ENCODE data around the gene DUS1L. TPM values are rescaled to one million over a fixed set of nuclear protein-coding genes. Genes with fewer than 3 reads are reported as not detected.

Gene DUS1L
- total RNA-seq (2022) = 132 and 146 TPM in 2 replicates
- Bru-seq, nascent RNA = percentile 59 among the genes with signal in this experiment
- BruChase-seq, experiment 1, labeled RNA remaining after a 6-hour chase = percentile 87 among the genes with signal in this experiment
- BruChase-seq, experiment 2, labeled RNA remaining after a 2-hour chase = percentile 83 among the genes with signal in this experiment
- long read RNA-seq, partial matches to known transcripts = 28 of 209 reads
- long read RNA-seq, other reads (novel, unspliced or antisense) = 178 of 209 reads

DNA sequence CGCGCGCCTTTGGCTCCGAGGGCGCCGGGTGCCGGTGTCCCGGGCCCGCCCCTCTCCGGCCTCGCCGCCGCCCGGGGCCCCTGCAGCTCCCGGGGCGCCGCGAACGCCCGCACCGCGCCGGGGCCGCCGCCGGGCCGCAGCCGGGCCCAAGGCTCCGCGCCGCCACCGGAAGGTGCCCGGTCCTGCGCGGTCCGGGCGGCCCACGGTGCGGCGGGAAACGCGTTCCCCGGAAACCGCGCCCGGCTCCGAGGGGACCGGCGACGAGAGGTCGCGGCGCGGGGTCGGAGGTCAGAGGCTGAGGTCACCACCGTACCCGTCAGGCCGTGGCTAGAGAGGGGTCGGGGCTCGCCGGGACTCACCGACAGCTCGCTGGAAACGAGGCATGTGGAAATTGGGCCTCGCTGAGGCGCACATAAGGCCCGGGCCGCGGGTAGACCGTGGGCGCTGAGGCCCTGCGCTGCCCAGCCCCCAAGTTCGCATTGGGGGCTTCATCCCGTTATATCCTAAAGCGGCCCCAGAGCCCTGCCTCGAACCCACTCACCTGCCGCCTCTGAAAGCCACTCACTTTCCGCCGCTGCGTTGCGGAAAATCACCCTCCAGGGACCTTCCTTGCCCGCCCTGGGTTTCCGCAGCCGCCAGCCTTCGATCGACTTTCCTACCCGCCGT lies at the start of gene DUS1L:
DUS1L (minus strand) TSS at position 167 of the 666 bp plus-strand sequence. CDS start 745 bp downstream, outside the sequence.
- TF ChIP-seq, protein P1, sequence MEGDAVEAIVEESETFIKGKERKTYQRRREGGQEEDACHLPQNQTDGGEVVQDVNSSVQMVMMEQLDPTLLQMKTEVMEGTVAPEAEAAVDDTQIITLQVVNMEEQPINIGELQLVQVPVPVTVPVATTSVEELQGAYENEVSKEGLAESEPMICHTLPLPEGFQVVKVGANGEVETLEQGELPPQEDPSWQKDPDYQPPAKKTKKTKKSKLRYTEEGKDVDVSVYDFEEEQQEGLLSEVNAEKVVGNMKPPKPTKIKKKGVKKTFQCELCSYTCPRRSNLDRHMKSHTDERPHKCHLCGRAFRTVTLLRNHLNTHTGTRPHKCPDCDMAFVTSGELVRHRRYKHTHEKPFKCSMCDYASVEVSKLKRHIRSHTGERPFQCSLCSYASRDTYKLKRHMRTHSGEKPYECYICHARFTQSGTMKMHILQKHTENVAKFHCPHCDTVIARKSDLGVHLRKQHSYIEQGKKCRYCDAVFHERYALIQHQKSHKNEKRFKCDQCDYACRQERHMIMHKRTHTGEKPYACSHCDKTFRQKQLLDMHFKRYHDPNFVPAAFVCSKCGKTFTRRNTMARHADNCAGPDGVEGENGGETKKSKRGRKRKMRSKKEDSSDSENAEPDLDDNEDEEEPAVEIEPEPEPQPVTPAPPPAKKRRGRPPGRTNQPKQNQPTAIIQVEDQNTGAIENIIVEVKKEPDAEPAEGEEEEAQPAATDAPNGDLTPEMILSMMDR (IDR thresholded peaks at IDR 0.05; ENCODE audit: unreplicated experiment) = no peak
- H3K9me3 Mint-ChIP-seq (ENCODE audit: low read depth, unreplicated experiment) = no peaks in the 10 kb centered on the region
- H3K36me3 Mint-ChIP-seq (ENCODE audit: insufficient read depth, unreplicated experiment) = peaks cover 35% of the 10 kb centered on the region
- no TSS peak for BruUV-seq (replicated peaks)
- CTCF ChIA-PET = interaction anchor here (0.6 kb wide), 1 partner anchor 178 kb away, joined by 3 read pairs; no protein-coding TSS in a partner anchor
- peak within 1 kb of the TSS; percentile 56 for H3K27ac Mint-ChIP-seq (ENCODE audit: unreplicated experiment)
- peak within 1 kb of the TSS; percentile 74 for H3K4me3 Mint-ChIP-seq (ENCODE audit: low read depth, unreplicated experiment)
- no peaks in the 10 kb centered on the region for H3K4me1 Mint-ChIP-seq (ENCODE audit: low read depth, unreplicated experiment)
- H3K27me3 Mint-ChIP-seq (ENCODE audit: unreplicated experiment) = no peaks in the 10 kb centered on the region
- intact Hi-C loops (cut with micrococcal nuclease; ENCODE audit: unreplicated experiment) = no loop called here
- DNase-seq = peak; percentile 71

DNA sequence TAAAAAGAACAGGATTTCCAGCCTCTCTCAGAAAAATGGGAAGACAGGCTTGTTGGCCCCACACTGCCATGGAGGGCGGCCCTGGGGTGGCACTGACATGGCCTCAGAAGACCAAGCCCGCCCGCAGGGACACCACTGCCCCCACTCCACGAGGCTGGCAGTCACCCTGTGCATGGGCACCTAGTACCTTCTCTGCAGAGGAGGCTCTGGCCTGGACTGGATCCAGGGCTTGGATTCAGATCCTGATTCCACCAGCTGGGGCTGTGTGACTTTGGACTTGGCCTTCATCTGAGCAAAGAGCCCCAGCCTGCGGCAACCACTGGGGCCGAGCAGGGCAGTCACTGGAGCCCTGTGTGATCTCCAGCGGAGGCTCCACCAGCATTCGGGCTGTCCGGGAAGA lies 49.3 kb upstream of the DUS1L start:
- BruUV-seq (replicated peaks) = no TSS peak
- Mint-ChIP-seq H3K36me3 (ENCODE audit: insufficient read depth, unreplicated experiment) (peaks cover 6% of the 10 kb centered on the region), H3K9me3 (ENCODE audit: low read depth, unreplicated experiment) (no peaks in the 10 kb centered on the region), H3K4me1 (ENCODE audit: low read depth, unreplicated experiment) (peaks cover 7% of the 10 kb centered on the region), H3K27me3 (ENCODE audit: unreplicated experiment) (no peaks in the 10 kb centered on the region), H3K27ac (ENCODE audit: unreplicated experiment) (no peak overlapping the region), H3K4me3 (ENCODE audit: low read depth, unreplicated experiment) (no peak overlapping the region)
- no peak for DNase-seq
- CTCF ChIA-PET = no interaction called here
- TF ChIP-seq, protein P1 (IDR thresholded peaks at IDR 0.05; ENCODE audit: unreplicated experiment) = no peak
- intact Hi-C loops (cut with micrococcal nuclease; ENCODE audit: unreplicated experiment) = no loop called here

DNA sequence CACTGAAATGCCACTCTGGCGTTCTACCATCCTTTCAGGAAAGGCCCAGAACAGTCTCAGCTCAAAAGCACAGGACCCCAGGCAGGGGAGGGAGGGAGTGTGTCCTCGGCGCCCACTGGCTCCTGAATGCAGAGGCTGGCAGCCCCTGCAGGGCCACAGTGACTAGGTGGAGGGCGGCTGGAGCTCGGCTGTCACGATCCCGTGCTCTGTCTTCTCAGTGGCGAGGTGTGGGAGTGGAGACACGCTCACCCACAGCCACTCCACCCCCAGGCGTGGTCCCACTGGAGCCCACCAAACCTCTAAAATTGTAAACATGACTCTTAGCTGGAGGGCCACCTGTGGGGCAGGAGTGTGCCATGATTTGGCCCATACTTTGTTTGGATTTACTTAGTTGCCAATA lies 48.8 kb upstream of the DUS1L start:
- Mint-ChIP-seq H3K4me1 (ENCODE audit: low read depth, unreplicated experiment) (peaks cover 7% of the 10 kb centered on the region), H3K9me3 (ENCODE audit: low read depth, unreplicated experiment) (no peaks in the 10 kb centered on the region)

DNA sequence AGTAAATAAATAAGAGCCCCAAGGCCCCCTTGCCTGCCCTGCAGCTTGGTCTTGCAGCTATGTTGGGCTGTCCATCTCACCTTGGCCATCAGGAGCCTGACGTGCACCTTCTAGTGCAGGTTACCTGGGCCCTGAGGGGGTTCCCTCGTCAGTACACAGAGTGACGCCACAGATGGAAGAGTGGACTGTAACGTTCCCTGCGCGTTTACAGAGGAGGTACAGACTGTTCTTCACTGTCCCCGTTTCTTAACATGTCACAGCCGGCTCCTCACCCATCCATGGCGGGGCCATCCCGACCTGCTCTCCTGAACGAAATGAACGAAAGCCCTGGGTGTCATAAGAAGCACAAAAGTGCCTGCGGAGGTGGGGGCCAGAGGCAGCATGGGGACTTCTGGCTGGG lies 48.3 kb upstream of the DUS1L start:
- intact Hi-C loops (cut with micrococcal nuclease; ENCODE audit: unreplicated experiment) = no loop called here
- BruUV-seq (replicated peaks) = no TSS peak

More for the DNA sequence above, 48.8 kb upstream of the DUS1L start:
- Mint-ChIP-seq H3K27ac (ENCODE audit: unreplicated experiment) (no peak overlapping the region), H3K4me3 (ENCODE audit: low read depth, unreplicated experiment) (no peak overlapping the region), H3K36me3 (ENCODE audit: insufficient read depth, unreplicated experiment) (peaks cover 2% of the 10 kb centered on the region), H3K27me3 (ENCODE audit: unreplicated experiment) (no peaks in the 10 kb centered on the region)
- DNase-seq = no peak
- TF ChIP-seq, protein P1 (IDR thresholded peaks at IDR 0.05; ENCODE audit: unreplicated experiment) = no peak
- intact Hi-C loops (cut with micrococcal nuclease; ENCODE audit: unreplicated experiment) = no loop called here
- BruUV-seq (replicated peaks) = no TSS peak
- CTCF ChIA-PET = interaction anchor here (0.6 kb wide), 1 partner anchor 17 kb away, joined by 3 read pairs; no protein-coding TSS in a partner anchor

More for the DNA sequence above, 48.3 kb upstream of the DUS1L start:
- TF ChIP-seq, protein P1 (IDR thresholded peaks at IDR 0.05; ENCODE audit: unreplicated experiment) = no peak
- Mint-ChIP-seq H3K9me3 (ENCODE audit: low read depth, unreplicated experiment) (no peaks in the 10 kb centered on the region), H3K36me3 (ENCODE audit: insufficient read depth, unreplicated experiment) (peaks cover 3% of the 10 kb centered on the region), H3K4me1 (ENCODE audit: low read depth, unreplicated experiment) (peaks cover 7% of the 10 kb centered on the region), H3K27me3 (ENCODE audit: unreplicated experiment) (no peaks in the 10 kb centered on the region), H3K27ac (ENCODE audit: unreplicated experiment) (no peak overlapping the region), H3K4me3 (ENCODE audit: low read depth, unreplicated experiment) (no peak overlapping the region)
- CTCF ChIA-PET = interaction anchor here (0.6 kb wide), 1 partner anchor 18 kb away, joined by 3 read pairs; no protein-coding TSS in a partner anchor
- DNase-seq = no peak

All from Calu3 (cell line).